Vagina (tissue), 2 donors: Measurements from ENCODE around the gene ATP2A3. TPM values are rescaled to one million over a fixed set of nuclear protein-coding genes. Genes with fewer than 3 reads are reported as not detected.

Source experiments
- DNase-seq, 2 donors: peaks; one replicate each; pipeline ENCODE4 v3.0.0-alpha.2; 2017; ENCODE audit errors: extremely low spot score in 2 of 2
- H3K27ac ChIP-seq: fragments of 200-600 bp; sonication (generic); one replicate; pipeline ENCODE4 v1.5.1; 2019
- H3K27me3 ChIP-seq: fragments of 200-600 bp; sonication (generic); one replicate; pipeline ENCODE4 v1.5.1; 2019
- H3K36me3 ChIP-seq, 2 donors: fragments of 200-600 bp; sonication (generic); one replicate each; pipeline ENCODE4 v1.5.1; 2017 to 2019
- H3K4me1 ChIP-seq: fragments of 200-600 bp; sonication (generic); one replicate; pipeline ENCODE4 v1.5.1; 2019
- H3K4me3 ChIP-seq, 2 donors: fragments of 200-600 bp; sonication (generic); 1 replicate in 1 of 2; 2 replicates in 1 of 2; pipeline ENCODE4 v1.5.1; 2016 to 2019
- H3K9me3 ChIP-seq: fragments of 200-600 bp; sonication (generic); one replicate; pipeline ENCODE4 v1.5.1; 2019
- POLR2A ChIP-seq, 2 donors: fragments of 450-650 bp; IDR thresholded peaks; one replicate each; pipeline ENCODE4 v1.6.1; 2017; ENCODE audit warnings: antibody characterized with exemption in 2 of 2, mild to moderate bottlenecking in 2 of 2, moderate library complexity in 2 of 2
- POLR2AphosphoS5 ChIP-seq, 2 donors: sonication (generic); formaldehyde crosslinking; IDR thresholded peaks; one replicate each; pipeline ENCODE4 v1.9.0; 2017; ENCODE audit warnings: antibody characterized with exemption in 2 of 2, mild to moderate bottlenecking in 2 of 2, low read depth in 1 of 2; ENCODE audit not compliant: insufficient read depth in 1 of 2
- intact Hi-C: fragments of 100-400 bp; cut with DNase I; formaldehyde crosslinking; loops from one replicate; pipeline ENCODE4 v1.15.1; 2023
- total RNA-seq: library from RNA; depleted of rRNA; stranded (reverse); fragments of >200 nt; gene quantifications from one replicate; pipeline ENCODE4 v1.2.3, GENCODE V29; 2016
- TF ChIP-seq, protein P1 (sequence below), 3 experiments: fragments of 450-650 bp in 2 of 3; fragments of 200-600 bp in 1 of 3; sonication (generic) in 1 of 3; IDR thresholded peaks; one replicate each; pipeline ENCODE4 v1.5.1; 2017 to 2019; ENCODE audit warnings: antibody characterized with exemption in 3 of 3, mild to moderate bottlenecking in 2 of 3, moderate library complexity in 2 of 3

Gene ATP2A3
- total RNA-seq, 1 donor from 2014 or later: 15.5 TPM

DNA sequence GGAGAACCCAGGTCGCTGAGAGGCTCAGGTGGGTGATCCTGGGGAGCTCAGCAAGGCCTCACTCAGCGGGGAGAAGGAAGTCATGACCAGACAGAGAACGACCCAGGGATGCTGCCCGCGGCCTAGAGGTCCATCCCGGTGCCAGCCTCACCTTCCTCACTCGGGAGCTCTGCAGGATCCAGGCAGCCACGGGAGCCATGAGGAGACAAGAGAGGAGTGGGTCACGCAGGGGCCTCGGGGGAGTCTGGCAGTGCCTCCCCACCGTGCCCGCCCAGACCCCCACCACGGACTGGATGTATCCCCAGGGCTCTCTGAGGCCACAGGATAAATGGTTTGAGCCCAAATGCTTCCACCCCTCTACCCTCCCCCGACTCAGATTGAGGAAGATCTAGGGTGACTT lies 10.7 kb downstream of the ATP2A3 start:
- Histone ChIP-seq H3K27ac (no peak overlapping the region), H3K36me3 (no peaks in the 10 kb centered on the region), H3K9me3 (no peaks in the 10 kb centered on the region), H3K4me1 (no peaks in the 10 kb centered on the region), H3K27me3 (no peaks in the 10 kb centered on the region), H3K4me3 (no peak overlapping the region)
- no peak for DNase-seq
- TF ChIP-seq POLR2AphosphoS5 (IDR thresholded peaks at IDR 0.05; ENCODE audit: insufficient read depth in 1 of 2, low read depth in 1 of 2): no peak
- TF ChIP-seq POLR2A (IDR thresholded peaks at IDR 0.05): no peak
- TF ChIP-seq, protein P1, sequence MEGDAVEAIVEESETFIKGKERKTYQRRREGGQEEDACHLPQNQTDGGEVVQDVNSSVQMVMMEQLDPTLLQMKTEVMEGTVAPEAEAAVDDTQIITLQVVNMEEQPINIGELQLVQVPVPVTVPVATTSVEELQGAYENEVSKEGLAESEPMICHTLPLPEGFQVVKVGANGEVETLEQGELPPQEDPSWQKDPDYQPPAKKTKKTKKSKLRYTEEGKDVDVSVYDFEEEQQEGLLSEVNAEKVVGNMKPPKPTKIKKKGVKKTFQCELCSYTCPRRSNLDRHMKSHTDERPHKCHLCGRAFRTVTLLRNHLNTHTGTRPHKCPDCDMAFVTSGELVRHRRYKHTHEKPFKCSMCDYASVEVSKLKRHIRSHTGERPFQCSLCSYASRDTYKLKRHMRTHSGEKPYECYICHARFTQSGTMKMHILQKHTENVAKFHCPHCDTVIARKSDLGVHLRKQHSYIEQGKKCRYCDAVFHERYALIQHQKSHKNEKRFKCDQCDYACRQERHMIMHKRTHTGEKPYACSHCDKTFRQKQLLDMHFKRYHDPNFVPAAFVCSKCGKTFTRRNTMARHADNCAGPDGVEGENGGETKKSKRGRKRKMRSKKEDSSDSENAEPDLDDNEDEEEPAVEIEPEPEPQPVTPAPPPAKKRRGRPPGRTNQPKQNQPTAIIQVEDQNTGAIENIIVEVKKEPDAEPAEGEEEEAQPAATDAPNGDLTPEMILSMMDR (IDR thresholded peaks at IDR 0.05): no peak
- intact Hi-C loops: no loop called here

- DNase-seq: no peak
- TF ChIP-seq, protein P1 (IDR thresholded peaks at IDR 0.05): no peak
- TF ChIP-seq POLR2A (IDR thresholded peaks at IDR 0.05): no peak
- no peak for TF ChIP-seq POLR2AphosphoS5 (IDR thresholded peaks at IDR 0.05; ENCODE audit: insufficient read depth in 1 of 2, low read depth in 1 of 2)
- Histone ChIP-seq H3K36me3 (no peaks in the 10 kb centered on the region), H3K4me3 (no peak overlapping the region), H3K9me3 (no peaks in the 10 kb centered on the region), H3K27me3 (no peaks in the 10 kb centered on the region), H3K27ac (no peak overlapping the region), H3K4me1 (no peaks in the 10 kb centered on the region)
- intact Hi-C loops: no loop called here
Observed at GRCh38 chr17:3952186-3952585, 12.1 kb downstream of the ATP2A3 start.

GRCh38 chr17:3951420-3951819 lies 12.8 kb downstream of the ATP2A3 start:
- no peaks in the 10 kb centered on the region for H3K36me3 ChIP-seq
- intact Hi-C loops: no loop called here
- H3K9me3 ChIP-seq: no peaks in the 10 kb centered on the region
- no peaks in the 10 kb centered on the region for H3K4me1 ChIP-seq
- no peak for DNase-seq
- TF ChIP-seq POLR2A (IDR thresholded peaks at IDR 0.05): no peak
- TF ChIP-seq, protein P1 (IDR thresholded peaks at IDR 0.05): no peak
- TF ChIP-seq POLR2AphosphoS5 (IDR thresholded peaks at IDR 0.05; ENCODE audit: insufficient read depth in 1 of 2, low read depth in 1 of 2): no peak
- H3K27me3 ChIP-seq: no peaks in the 10 kb centered on the region
- H3K4me3 ChIP-seq: no peak overlapping the region
- no peak overlapping the region for H3K27ac ChIP-seq

DNA sequence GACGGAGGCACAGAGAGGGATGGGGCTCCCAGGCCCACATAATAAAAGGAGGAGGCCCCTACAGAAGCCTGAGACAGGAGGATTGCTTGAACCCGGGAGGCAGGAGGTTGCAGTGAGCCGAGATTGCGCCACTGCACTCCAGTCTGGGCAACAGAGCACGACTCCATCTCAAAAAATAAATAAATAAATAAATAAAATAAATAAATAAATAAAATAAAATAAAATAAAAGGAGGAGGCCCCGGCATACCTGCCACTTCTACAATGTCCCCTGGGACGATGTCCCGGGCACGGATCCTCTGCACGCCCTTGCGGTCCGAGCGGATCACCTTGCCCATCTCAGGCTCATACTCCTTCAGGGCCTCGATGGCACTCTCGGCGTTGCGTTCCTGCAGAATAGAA lies 13.2 kb downstream of the ATP2A3 start:
- H3K36me3 ChIP-seq: no peaks in the 10 kb centered on the region
- intact Hi-C loops: no loop called here

GRCh38 chr17:3950584-3950983 lies 13.7 kb downstream of the ATP2A3 start:
- no peaks in the 10 kb centered on the region for H3K36me3 ChIP-seq
- no peak overlapping the region for H3K27ac ChIP-seq
- no peaks in the 10 kb centered on the region for H3K4me1 ChIP-seq
- no peak for TF ChIP-seq POLR2A (IDR thresholded peaks at IDR 0.05)
- TF ChIP-seq, protein P1 (IDR thresholded peaks at IDR 0.05): no peak
- no peak for TF ChIP-seq POLR2AphosphoS5 (IDR thresholded peaks at IDR 0.05; ENCODE audit: insufficient read depth in 1 of 2, low read depth in 1 of 2)
- H3K27me3 ChIP-seq: no peaks in the 10 kb centered on the region
- DNase-seq: no peak
- intact Hi-C loops: no loop called here
- H3K4me3 ChIP-seq: no peak overlapping the region
- no peaks in the 10 kb centered on the region for H3K9me3 ChIP-seq

More for the DNA sequence above, 13.2 kb downstream of the ATP2A3 start:
- Histone ChIP-seq H3K27ac (no peak overlapping the region), H3K4me1 (no peaks in the 10 kb centered on the region), H3K4me3 (no peak overlapping the region), H3K9me3 (no peaks in the 10 kb centered on the region), H3K27me3 (no peaks in the 10 kb centered on the region)
- no peak for DNase-seq
- TF ChIP-seq, protein P1 (IDR thresholded peaks at IDR 0.05): no peak
- TF ChIP-seq POLR2A (IDR thresholded peaks at IDR 0.05): no peak
- no peak for TF ChIP-seq POLR2AphosphoS5 (IDR thresholded peaks at IDR 0.05; ENCODE audit: insufficient read depth in 1 of 2, low read depth in 1 of 2)
